Thoracic aorta (tissue), 2 donors: ENCODE results near the gene CPM. TPM values are rescaled to one million over a fixed set of nuclear protein-coding genes. Genes with fewer than 3 reads are reported as not detected.

Source experiments
- ATAC-seq: fragments of 150-250 bp; one replicate; pipeline ENCODE4 v1.8.0; 2017; ENCODE audit warnings: low read depth; ENCODE audit not compliant: insufficient number of reproducible peaks, low FRiP score
- DNase-seq: peaks from one replicate; pipeline ENCODE4 v3.0.0-alpha.2; 2020; ENCODE audit warnings: low spot score
- H3K27ac ChIP-seq, 2 donors: fragments of 200-600 bp; sonication (generic); 1 replicate in 1 of 2; 2 replicates in 1 of 2; pipeline ENCODE4 v1.5.1; 2016; ENCODE audit warnings: mild to moderate bottlenecking in 2 of 2, moderate library complexity in 2 of 2
- H3K27me3 ChIP-seq: fragments of 200-600 bp; sonication (generic); replicated peaks from 2 replicates; pipeline ENCODE4 v1.6.0; 2016; ENCODE audit warnings: mild to moderate bottlenecking; ENCODE audit not compliant: insufficient read depth
- H3K36me3 ChIP-seq: fragments of 200-600 bp; sonication (generic); one replicate; pipeline ENCODE4 v1.5.1; 2016
- H3K4me1 ChIP-seq, 2 donors: fragments of 200-600 bp; sonication (generic); 1 replicate in 1 of 2; 2 replicates in 1 of 2; pipeline versions ENCODE4 v1.5.1 to v1.6.0; 2016; ENCODE audit warnings: low read depth in 2 of 2, mild to moderate bottlenecking in 1 of 2; ENCODE audit not compliant: control insufficient read depth in 1 of 2
- H3K4me3 ChIP-seq: fragments of 200-600 bp; sonication (generic); 2 replicates; pipeline ENCODE4 v1.5.1; 2016; ENCODE audit warnings: mild to moderate bottlenecking
- H3K9me3 ChIP-seq: fragments of 200-600 bp; sonication (generic); 2 replicates; pipeline ENCODE4 v1.5.1; 2016
- total RNA-seq, 2 donors: library from RNA; depleted of rRNA; stranded (reverse); fragments of >200 nt; gene quantifications; one replicate each; pipeline versions ENCODE4 v1.1.0 to v1.2.3, GENCODE V29; 2016
- TF ChIP-seq, protein P1 (sequence below): fragments of 200-600 bp; sonication (generic); IDR thresholded peaks from one replicate; pipeline ENCODE4 v1.5.1; 2019; ENCODE audit warnings: antibody characterized with exemption

The CPM gene
- total RNA-seq, 2 donors from 2014 or later, result 22.1 to 62.3 TPM

DNA sequence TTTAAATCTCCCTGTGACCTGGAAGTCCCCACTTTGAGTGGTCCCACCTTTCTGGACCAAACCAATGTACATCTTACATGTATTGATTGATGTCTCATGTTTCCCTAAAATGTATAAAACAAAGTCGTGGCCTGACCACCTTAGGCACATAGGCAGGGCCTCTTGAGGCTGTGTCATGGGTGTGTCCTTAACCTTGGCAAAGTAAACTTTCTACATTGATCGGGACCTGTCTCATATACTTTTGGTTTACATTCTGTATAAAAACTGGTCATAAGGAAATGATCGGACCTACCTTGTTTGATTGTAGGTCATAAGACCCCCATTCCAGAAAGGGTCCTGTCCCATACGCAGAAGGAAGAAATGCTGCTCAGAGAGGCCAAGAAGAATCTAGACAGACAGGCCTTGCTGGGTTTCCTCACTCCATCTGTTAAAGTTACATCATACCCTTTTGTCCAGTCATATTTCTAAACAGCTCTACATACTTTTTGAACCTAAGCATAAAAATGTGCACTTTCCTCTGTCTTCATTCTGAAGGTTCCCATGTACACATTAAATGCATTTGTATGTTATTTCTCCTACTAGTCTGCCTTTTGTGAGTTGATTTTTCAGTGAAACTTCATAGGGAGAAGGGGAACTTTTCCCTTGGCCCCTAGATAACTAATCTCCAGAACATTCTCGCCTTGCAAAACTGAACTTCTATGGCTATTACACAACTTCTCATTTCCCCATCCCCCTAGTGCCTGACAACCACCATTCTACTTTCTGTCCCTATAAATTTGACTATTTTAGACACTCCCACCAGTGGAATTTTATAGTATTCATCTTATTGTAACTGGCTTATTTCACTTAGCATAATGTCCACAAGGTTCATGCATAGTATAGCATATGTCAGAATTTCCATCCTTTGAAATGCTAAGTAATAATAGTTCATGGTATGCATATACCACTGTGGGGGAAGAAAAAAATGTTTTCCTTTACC is 30.2 kb upstream of the CPM start:
- H3K4me1 ChIP-seq, result peaks cover 0 to 3% of the 10 kb centered on the region in 2 donors
- H3K4me3 ChIP-seq, result no peak overlapping the region
- H3K27me3 ChIP-seq, result no peaks in the 10 kb centered on the region
- no peaks in the 10 kb centered on the region for H3K9me3 ChIP-seq
- H3K36me3 ChIP-seq, result no peaks in the 10 kb centered on the region
- DNase-seq (no peak), ATAC-seq (no peak)
- no peak overlapping the region for H3K27ac ChIP-seq
- TF ChIP-seq, protein P1, sequence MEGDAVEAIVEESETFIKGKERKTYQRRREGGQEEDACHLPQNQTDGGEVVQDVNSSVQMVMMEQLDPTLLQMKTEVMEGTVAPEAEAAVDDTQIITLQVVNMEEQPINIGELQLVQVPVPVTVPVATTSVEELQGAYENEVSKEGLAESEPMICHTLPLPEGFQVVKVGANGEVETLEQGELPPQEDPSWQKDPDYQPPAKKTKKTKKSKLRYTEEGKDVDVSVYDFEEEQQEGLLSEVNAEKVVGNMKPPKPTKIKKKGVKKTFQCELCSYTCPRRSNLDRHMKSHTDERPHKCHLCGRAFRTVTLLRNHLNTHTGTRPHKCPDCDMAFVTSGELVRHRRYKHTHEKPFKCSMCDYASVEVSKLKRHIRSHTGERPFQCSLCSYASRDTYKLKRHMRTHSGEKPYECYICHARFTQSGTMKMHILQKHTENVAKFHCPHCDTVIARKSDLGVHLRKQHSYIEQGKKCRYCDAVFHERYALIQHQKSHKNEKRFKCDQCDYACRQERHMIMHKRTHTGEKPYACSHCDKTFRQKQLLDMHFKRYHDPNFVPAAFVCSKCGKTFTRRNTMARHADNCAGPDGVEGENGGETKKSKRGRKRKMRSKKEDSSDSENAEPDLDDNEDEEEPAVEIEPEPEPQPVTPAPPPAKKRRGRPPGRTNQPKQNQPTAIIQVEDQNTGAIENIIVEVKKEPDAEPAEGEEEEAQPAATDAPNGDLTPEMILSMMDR, result no peak

DNA sequence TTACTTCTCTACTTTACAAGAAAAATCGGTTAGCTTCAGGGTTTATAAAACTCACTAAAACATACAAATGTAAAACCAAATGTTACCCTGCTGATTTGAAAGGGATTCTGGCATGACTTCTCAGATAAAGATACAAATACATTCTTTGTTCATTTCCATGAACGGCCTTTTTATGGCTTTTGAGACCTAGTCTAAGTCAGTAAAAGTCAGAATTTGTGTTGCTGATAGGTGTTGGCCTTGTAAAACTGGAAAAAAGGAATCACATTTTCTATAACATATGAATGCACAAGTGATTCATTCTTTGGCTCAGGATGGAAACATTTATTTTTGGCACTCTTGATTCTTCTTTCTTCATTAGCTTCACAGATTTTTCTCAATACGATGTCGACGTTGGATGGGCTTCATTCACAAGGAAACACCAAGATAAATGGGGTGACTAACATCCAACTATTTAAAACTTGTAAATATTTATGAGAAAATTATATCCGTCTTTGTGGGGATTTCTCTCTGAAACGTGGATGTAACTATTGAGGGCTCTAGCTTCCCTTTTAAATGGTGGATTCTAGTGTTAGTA is 27.0 kb upstream of the CPM start:
- Histone ChIP-seq H3K27ac (no peak overlapping the region), H3K4me1 (peaks cover 0 to 3% of the 10 kb centered on the region in 2 donors), H3K9me3 (no peaks in the 10 kb centered on the region), H3K36me3 (no peaks in the 10 kb centered on the region), H3K27me3 (no peaks in the 10 kb centered on the region), H3K4me3 (no peak overlapping the region)
- DNase-seq (no peak), ATAC-seq (no peak)
- TF ChIP-seq, protein P1, result no peak

DNA sequence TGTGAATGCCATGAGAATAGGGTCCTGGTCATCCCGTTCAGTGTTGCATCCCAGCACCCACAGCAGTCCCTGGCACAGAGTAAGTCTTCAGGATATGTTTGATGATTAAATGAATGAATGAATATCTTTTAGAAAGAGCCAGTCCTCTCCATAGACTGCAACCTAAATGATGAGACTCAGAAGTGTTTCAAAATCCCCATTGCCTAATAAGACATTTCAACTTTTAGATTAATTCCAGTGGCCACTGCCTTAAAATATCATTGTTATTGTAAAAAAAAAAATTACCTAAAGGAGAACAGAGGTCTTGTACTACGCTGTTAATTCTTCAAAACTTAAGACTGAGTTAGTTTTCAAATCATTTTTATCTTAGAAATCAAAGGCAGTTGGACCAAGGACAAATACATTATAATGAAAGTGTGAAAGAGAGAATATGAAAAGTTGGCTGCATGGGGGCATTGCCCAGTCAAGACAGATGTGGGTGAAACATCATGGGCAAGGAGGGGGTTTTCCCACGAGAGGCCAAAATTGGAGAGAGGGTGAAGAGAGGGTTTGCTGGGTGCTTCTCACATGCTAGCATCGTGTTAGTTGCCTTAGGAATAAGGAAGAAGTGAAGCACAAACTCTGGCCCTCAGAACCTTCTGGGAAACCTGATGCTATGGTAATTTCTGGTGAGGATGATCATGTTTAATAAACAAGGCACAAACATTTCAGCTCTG is 26.3 kb upstream of the CPM start:
- no peak for ATAC-seq
- H3K27ac ChIP-seq, result no peak overlapping the region
- H3K4me3 ChIP-seq, result no peak overlapping the region
- TF ChIP-seq, protein P1, result no peak
- no peak for DNase-seq
- H3K4me1 ChIP-seq, result peaks cover 0 to 3% of the 10 kb centered on the region in 2 donors
- no peaks in the 10 kb centered on the region for H3K27me3 ChIP-seq
- no peaks in the 10 kb centered on the region for H3K9me3 ChIP-seq
- H3K36me3 ChIP-seq, result no peaks in the 10 kb centered on the region

DNA sequence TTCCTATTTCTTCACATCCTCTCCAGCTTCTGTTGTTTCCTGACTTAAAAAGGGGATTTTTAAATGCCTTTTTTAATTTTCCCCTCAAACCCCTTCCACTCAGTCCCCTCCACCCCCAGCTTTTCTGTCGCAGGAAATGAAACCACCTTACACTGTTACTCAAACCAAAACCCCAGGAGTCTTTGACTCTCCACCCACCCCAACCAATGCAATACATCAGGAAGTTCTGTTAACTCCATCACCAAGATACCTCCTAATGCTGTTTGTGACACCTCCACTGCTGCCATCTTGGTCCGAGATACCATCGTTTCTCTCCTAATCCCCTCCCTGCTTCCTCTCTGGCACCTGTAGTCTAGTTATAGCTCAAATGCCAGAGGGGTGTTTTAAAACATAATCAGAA is 25.4 kb upstream of the CPM start:
- ATAC-seq, result no peak
- H3K9me3 ChIP-seq, result no peaks in the 10 kb centered on the region
- TF ChIP-seq, protein P1, result no peak
- no peaks in the 10 kb centered on the region for H3K36me3 ChIP-seq
- H3K27ac ChIP-seq, result no peak overlapping the region
- DNase-seq, result no peak
- H3K4me3 ChIP-seq, result no peak overlapping the region
- no peaks in the 10 kb centered on the region for H3K4me1 ChIP-seq
- H3K27me3 ChIP-seq, result no peaks in the 10 kb centered on the region

DNA sequence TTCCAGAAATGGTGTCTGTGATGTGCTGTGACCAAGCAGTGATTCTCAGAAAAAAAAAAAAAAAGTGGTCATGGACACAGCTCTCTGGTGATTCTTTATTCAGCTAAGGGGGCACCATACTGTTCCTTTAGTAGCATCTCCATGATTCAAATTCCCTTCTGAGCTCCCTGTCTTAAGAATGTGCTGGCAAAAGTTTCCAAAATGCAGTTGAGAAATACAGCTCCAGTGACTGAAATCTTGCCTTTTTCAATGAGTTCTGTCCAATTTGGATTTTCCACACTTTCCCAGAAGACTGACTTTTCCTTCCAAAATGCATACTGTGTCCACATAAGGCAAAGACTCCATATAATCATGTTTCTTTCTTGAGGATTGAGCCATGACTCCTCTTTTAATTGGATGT is 24.3 kb upstream of the CPM start:
- H3K27ac ChIP-seq, result no peak overlapping the region
- TF ChIP-seq, protein P1, result no peak
- no peak for DNase-seq
- H3K4me1 ChIP-seq, result no peaks in the 10 kb centered on the region
- no peaks in the 10 kb centered on the region for H3K36me3 ChIP-seq
- H3K27me3 ChIP-seq, result no peaks in the 10 kb centered on the region
- H3K4me3 ChIP-seq, result no peak overlapping the region
- ATAC-seq, result no peak
- H3K9me3 ChIP-seq, result no peaks in the 10 kb centered on the region
